HUES64 (cell line): Measurements from ENCODE around the gene VPS4B.

Experiments used
- H3K27ac ChIP-seq: 2 replicates; pipeline ENCODE4 v1.7.0; 2013; ENCODE audit warnings: low read depth, low read length, inconsistent platforms
- H3K27me3 ChIP-seq: 2 replicates; pipeline ENCODE4 v1.6.1; 2013; ENCODE audit warnings: mild to moderate bottlenecking, low read length; ENCODE audit not compliant: insufficient read depth
- H3K36me3 ChIP-seq: 2 replicates; pipeline ENCODE4 v1.6.1; 2013; ENCODE audit warnings: mild to moderate bottlenecking, low read length; ENCODE audit not compliant: insufficient read depth
- H3K4me1 ChIP-seq: 2 replicates; pipeline ENCODE4 v1.6.1; 2013; ENCODE audit warnings: mild to moderate bottlenecking, low read length, moderate library complexity; ENCODE audit not compliant: insufficient read depth
- H3K4me3 ChIP-seq: 2 replicates; pipeline ENCODE4 v1.5.1; 2013; ENCODE audit warnings: mild to moderate bottlenecking, low read length, moderate library complexity
- H3K9ac ChIP-seq: 2 replicates; pipeline ENCODE4 v1.6.1; 2013; ENCODE audit warnings: mild to moderate bottlenecking, low read depth, low read length
- H3K9me3 ChIP-seq: 2 replicates; pipeline ENCODE4 v1.6.1; 2013; ENCODE audit warnings: low read depth, low read length; ENCODE audit not compliant: insufficient read depth
- WGBS: fragments of 150-250, 120-280 bp; methylation state at CpG from one replicate; pipeline ENCODE4 v1.1.7; 2013; ENCODE audit warnings: missing lambda C conversion rate; 5-methylcytosine and 5-hydroxymethylcytosine counted together

VPS4B gene

GRCh38 chr18:63430526-63430925 is 8.2 kb upstream of the VPS4B start:
- Histone ChIP-seq H3K36me3 (no peaks in the 10 kb centered on the region), H3K4me3 (no peak overlapping the region), H3K9me3 (no peaks in the 10 kb centered on the region), H3K27me3 (no peaks in the 10 kb centered on the region), H3K4me1 (no peaks in the 10 kb centered on the region), H3K27ac (no peak overlapping the region), H3K9ac (no peak overlapping the region)
- 79% methylated on average over 2 of the region's 2 CpGs for WGBS

GRCh38 chr18:63427558-63427957 is 5.3 kb upstream of the VPS4B start:
- H3K9ac ChIP-seq, result no peak overlapping the region
- no peaks in the 10 kb centered on the region for H3K36me3 ChIP-seq
- no peaks in the 10 kb centered on the region for H3K9me3 ChIP-seq
- no peaks in the 10 kb centered on the region; the same call in 1 of the 2 replicates for H3K4me1 ChIP-seq
- no peak overlapping the region for H3K27ac ChIP-seq
- no peak overlapping the region for H3K4me3 ChIP-seq
- H3K27me3 ChIP-seq, result no peaks in the 10 kb centered on the region
- 91% methylated on average over 4 of the region's 4 CpGs for whole genome bisulfite sequencing

- H3K27me3 ChIP-seq, result no peaks in the 10 kb centered on the region
- H3K4me3 ChIP-seq, result peak overlapping the region; percentile 76
- H3K9me3 ChIP-seq, result no peaks in the 10 kb centered on the region
- peak overlapping the region; percentile 89 for H3K27ac ChIP-seq
- H3K4me1 ChIP-seq, result no peaks in the 10 kb centered on the region; the same call in 1 of the 2 replicates
- 5% methylated on average over 26 of the region's 26 CpGs for WGBS
- peaks cover 11% of the 10 kb centered on the region for H3K36me3 ChIP-seq
- peak overlapping the region; percentile 94 for H3K9ac ChIP-seq
Observed at GRCh38 chr18:63422864-63423304, 608 bp upstream of the VPS4B start.

GRCh38 chr18:63421514-63421913 is 762 bp downstream of the VPS4B start:
- Histone ChIP-seq H3K4me3 (peak overlapping the region; percentile 76), H3K4me1 (no peaks in the 10 kb centered on the region; the same call in 1 of the 2 replicates), H3K27ac (peak overlapping the region; percentile 87; the same call in 1 of the 2 replicates), H3K9me3 (no peaks in the 10 kb centered on the region), H3K27me3 (no peaks in the 10 kb centered on the region), H3K36me3 (peaks cover 17% of the 10 kb centered on the region), H3K9ac (peak overlapping the region; percentile 80)
- WGBS, result 20% methylated on average over 6 of the region's 6 CpGs

GRCh38 chr18:63412953-63413352 is 9.3 kb downstream of the VPS4B start:
- H3K27me3 ChIP-seq, result no peaks in the 10 kb centered on the region
- H3K27ac ChIP-seq, result no peak overlapping the region
- no peak overlapping the region for H3K4me3 ChIP-seq
- 98% methylated on average over 3 of the region's 4 CpGs for WGBS
- no peak overlapping the region for H3K9ac ChIP-seq
- H3K4me1 ChIP-seq, result no peaks in the 10 kb centered on the region
- peaks cover 73% of the 10 kb centered on the region for H3K36me3 ChIP-seq
- H3K9me3 ChIP-seq, result no peaks in the 10 kb centered on the region

GRCh38 chr18:63410792-63411191 is 11.5 kb downstream of the VPS4B start:
- Histone ChIP-seq H3K27ac (no peak overlapping the region), H3K27me3 (no peaks in the 10 kb centered on the region), H3K4me3 (no peak overlapping the region), H3K9ac (no peak overlapping the region), H3K4me1 (peaks cover 11% of the 10 kb centered on the region), H3K36me3 (peaks cover 82% of the 10 kb centered on the region), H3K9me3 (no peaks in the 10 kb centered on the region)
- WGBS, result 92% methylated on average over 4 of the region's 4 CpGs

- no peak overlapping the region for H3K4me3 ChIP-seq
- H3K9me3 ChIP-seq, result no peaks in the 10 kb centered on the region
- no peak overlapping the region for H3K27ac ChIP-seq
- H3K36me3 ChIP-seq, result peaks cover 83% of the 10 kb centered on the region
- H3K4me1 ChIP-seq, result peaks cover 11% of the 10 kb centered on the region
- H3K27me3 ChIP-seq, result no peaks in the 10 kb centered on the region
- 94% methylated on average over 5 of the region's 5 CpGs for WGBS
- no peak overlapping the region for H3K9ac ChIP-seq
Observed at GRCh38 chr18:63409301-63409700, 13.0 kb downstream of the VPS4B start.

- Histone ChIP-seq H3K4me3 (no peak overlapping the region), H3K36me3 (peaks cover 94% of the 10 kb centered on the region), H3K4me1 (peaks cover 11% of the 10 kb centered on the region), H3K9me3 (no peaks in the 10 kb centered on the region), H3K27me3 (no peaks in the 10 kb centered on the region), H3K27ac (no peak overlapping the region), H3K9ac (no peak overlapping the region)
- 83% methylated on average over 1 of the region's 1 CpG for WGBS
Observed at GRCh38 chr18:63407734-63408133, 14.5 kb downstream of the VPS4B start.

GRCh38 chr18:63405986-63406385 is 16.3 kb downstream of the VPS4B start:
- 98% methylated on average over 3 of the region's 3 CpGs for WGBS
- Histone ChIP-seq H3K9ac (no peak overlapping the region), H3K9me3 (no peaks in the 10 kb centered on the region), H3K4me3 (no peak overlapping the region), H3K36me3 (peaks cover 96% of the 10 kb centered on the region), H3K27me3 (no peaks in the 10 kb centered on the region), H3K4me1 (peaks cover 11% of the 10 kb centered on the region), H3K27ac (no peak overlapping the region)

GRCh38 chr18:63402246-63403162 is 19.8 kb downstream of the VPS4B start:
- Histone ChIP-seq H3K9ac (no peak overlapping the region), H3K27ac (no peak overlapping the region), H3K4me3 (no peak overlapping the region), H3K27me3 (no peaks in the 10 kb centered on the region), H3K4me1 (peaks cover 7% of the 10 kb centered on the region), H3K9me3 (no peaks in the 10 kb centered on the region), H3K36me3 (peaks cover 93% of the 10 kb centered on the region)
- 95% methylated on average over 8 of the region's 8 CpGs for WGBS

- Histone ChIP-seq H3K4me3 (no peak overlapping the region), H3K36me3 (peaks cover 94% of the 10 kb centered on the region), H3K27me3 (no peaks in the 10 kb centered on the region), H3K9me3 (no peaks in the 10 kb centered on the region), H3K27ac (no peak overlapping the region), H3K4me1 (no peaks in the 10 kb centered on the region), H3K9ac (no peak overlapping the region)
- WGBS, result 83% methylated on average over 2 of the region's 3 CpGs
Observed at GRCh38 chr18:63399300-63399699, 23.0 kb downstream of the VPS4B start.
